Esophagus mucosa (tissue), 1 donor: ENCODE measurements around the gene ADAMTS2. TPM values are rescaled to one million over a fixed set of nuclear protein-coding genes. Genes with fewer than 3 reads are reported as not detected.
"Not testable (repeated sequence)": the region's sequence is repeated elsewhere in the genome, so short reads cannot be mapped to it uniquely, and the experiment has no call there.

Experiments used
- ATAC-seq: fragments of 200-7000 bp; cut with Tn5 transposase; one replicate; pipeline ENCODE4 v1.9.1; 2020
- total RNA-seq: library from RNA; stranded (reverse); gene quantifications from one replicate; pipeline ENCODE4 v1.2.4, GENCODE V29; 2023
- donor health status: DM: yes; HTN: yes; CAD: no.

ADAMTS2 gene
- total RNA-seq, 1 donor from 2014 or later = 3.5 TPM

GRCh38 chr5:179231309-179231708, 114.0 kb downstream of the ADAMTS2 start:
- ATAC-seq = no peak

GRCh38 chr5:179230061-179230461, 115.2 kb downstream of the ADAMTS2 start:
- no peak for ATAC-seq

GRCh38 chr5:179229331-179229831, 115.9 kb downstream of the ADAMTS2 start:
- ATAC-seq = no peak

GRCh38 chr5:179228341-179229121, 116.7 kb downstream of the ADAMTS2 start:
- ATAC-seq = peak; percentile 15

- no peak for ATAC-seq
Observed at GRCh38 chr5:179227580-179228311, 117.5 kb downstream of the ADAMTS2 start.

- no peak for ATAC-seq
Observed at GRCh38 chr5:179227229-179227579, 118.1 kb downstream of the ADAMTS2 start.

GRCh38 chr5:179226696-179227095, 118.6 kb downstream of the ADAMTS2 start:
- no peak for ATAC-seq

- ATAC-seq = no peak
Observed at GRCh38 chr5:179225387-179225786, 119.9 kb downstream of the ADAMTS2 start.

GRCh38 chr5:179224741-179225140, 120.5 kb downstream of the ADAMTS2 start:
- no peak for ATAC-seq

- no peak for ATAC-seq
Observed at GRCh38 chr5:179223961-179224360, 121.3 kb downstream of the ADAMTS2 start.

GRCh38 chr5:179223528-179223927, 121.7 kb downstream of the ADAMTS2 start:
- ATAC-seq = no peak

GRCh38 chr5:179222246-179223017, 122.8 kb downstream of the ADAMTS2 start:
- no peak for ATAC-seq

GRCh38 chr5:179221877-179222220, 123.4 kb downstream of the ADAMTS2 start:
- ATAC-seq = no peak

- no peak for ATAC-seq
Observed at GRCh38 chr5:179221196-179221876, 123.9 kb downstream of the ADAMTS2 start.

GRCh38 chr5:179220716-179221115, 124.5 kb downstream of the ADAMTS2 start:
- ATAC-seq = no peak

- ATAC-seq = no peak
Observed at GRCh38 chr5:179219661-179220620, 125.3 kb downstream of the ADAMTS2 start.

GRCh38 chr5:179218943-179219330, 126.3 kb downstream of the ADAMTS2 start:
- no peak for ATAC-seq

GRCh38 chr5:179217956-179218942, 127.0 kb downstream of the ADAMTS2 start:
- ATAC-seq = no peak

- ATAC-seq = no peak
Observed at GRCh38 chr5:179217356-179217755, 127.9 kb downstream of the ADAMTS2 start.

GRCh38 chr5:179216381-179216780, 128.9 kb downstream of the ADAMTS2 start:
- not testable (repeated sequence) for ATAC-seq
